GM18511 (cell line): ENCODE data around the gene OR1L8.
"Not testable (repeated sequence)": the region's sequence is repeated elsewhere in the genome, so short reads cannot be mapped to it uniquely, and the experiment has no call there.

Experiments
- ATAC-seq: cut with Tn5 transposase; IDR thresholded peaks from one replicate; pipeline ENCODE4 v1.9.1; 2021; ENCODE audit warnings: mild to moderate bottlenecking, moderate library complexity; ENCODE audit not compliant: unreplicated experiment

OR1L8 gene

GRCh38 chr9:122583284-122583683 lies at the start of gene OR1L8:
OR1L8 (minus strand) TSS chr9:122583384; CDS start chr9:122568477, 14,907 bp downstream.
- not testable (repeated sequence) for ATAC-seq

GRCh38 chr9:122619996-122620395 lies 36.8 kb upstream of the OR1L8 start:
- ATAC-seq, result no peak

GRCh38 chr9:122614362-122614761 lies 31.2 kb upstream of the OR1L8 start, which contains the start of gene OR1Q1:
OR1Q1 (plus strand) TSS chr9:122614738; CDS start chr9:122614738, 0 bp downstream.
- ATAC-seq, result no peak

- no peak for ATAC-seq
These were observed 26.6 kb upstream of the OR1L8 start for GRCh38 chr9:122609804-122610203.

GRCh38 chr9:122606587-122606986 lies 23.4 kb upstream of the OR1L8 start:
- no peak for ATAC-seq

GRCh38 chr9:122605691-122606090 lies 22.5 kb upstream of the OR1L8 start:
- ATAC-seq, result no peak

GRCh38 chr9:122580360-122580759 lies 2.8 kb downstream of the OR1L8 start:
- ATAC-seq, result no peak

- no peak for ATAC-seq
These were observed 3.3 kb downstream of the OR1L8 start for GRCh38 chr9:122579874-122580273.

GRCh38 chr9:122572456-122572855 lies 10.7 kb downstream of the OR1L8 start:
- ATAC-seq, result peak; percentile 46

- no peak for ATAC-seq
These were observed 15.3 kb downstream of the OR1L8 start for GRCh38 chr9:122567901-122568300.

- no peak for ATAC-seq
These were observed 20.9 kb downstream of the OR1L8 start for GRCh38 chr9:122562134-122562760.

GRCh38 chr9:122561446-122561845 lies 21.7 kb downstream of the OR1L8 start:
- ATAC-seq, result no peak

- no peak for ATAC-seq
These were observed 30.4 kb downstream of the OR1L8 start, which contains the start of gene OR1N2 for GRCh38 chr9:122552812-122553211. OR1N2 (plus strand) TSS chr9:122553112; CDS start chr9:122553212, 100 bp downstream.

GRCh38 chr9:122551371-122551770 lies 31.8 kb downstream of the OR1L8 start:
- no peak for ATAC-seq

- ATAC-seq, result no peak
These were observed 37.0 kb downstream of the OR1L8 start for GRCh38 chr9:122546196-122546595.

GRCh38 chr9:122538757-122539156 lies 44.4 kb downstream of the OR1L8 start:
- no peak for ATAC-seq

- not testable (repeated sequence) for ATAC-seq
These were observed 46.1 kb downstream of the OR1L8 start for GRCh38 chr9:122537066-122537465.

GRCh38 chr9:122536134-122536533 lies 47.0 kb downstream of the OR1L8 start:
- no peak for ATAC-seq

GRCh38 chr9:122531157-122531556 lies 52.0 kb downstream of the OR1L8 start:
- ATAC-seq, result not testable (repeated sequence)

GRCh38 chr9:122527193-122527592 lies 56.0 kb downstream of the OR1L8 start, which contains the start of gene OR1N1:
OR1N1 (minus strand) TSS chr9:122527293; CDS start chr9:122527293, 0 bp downstream.
- ATAC-seq, result no peak

GRCh38 chr9:122526602-122527001 lies 56.6 kb downstream of the OR1L8 start:
- no peak for ATAC-seq

- ATAC-seq, result no peak
These were observed 63.8 kb downstream of the OR1L8 start for GRCh38 chr9:122519376-122519775.

- ATAC-seq, result no peak
These were observed 64.3 kb downstream of the OR1L8 start, which contains the start of gene OR1J4 for GRCh38 chr9:122518841-122519240. OR1J4 (plus strand) TSS chr9:122519141; CDS start chr9:122519141, 0 bp downstream.
